ENCODE results near the gene SH3PXD2B. TPM values are rescaled to one million over a fixed set of nuclear protein-coding genes. Genes with fewer than 3 reads are reported as not detected.

Gene SH3PXD2B
- total RNA-seq, 1 experiment from 2014 or later = 27.5 TPM

GRCh38 chr5:172453206-172453985, 929 bp downstream of the SH3PXD2B start:
- TSS peak; percentile 67 for BruUV-seq (replicated peaks)
- Histone ChIP-seq H3K4me2 (ENCODE audit: low read length) (peak overlapping the region; percentile 99), H3K9ac (ENCODE audit: low read length) (peak overlapping the region; percentile 87), H2AFZ (ENCODE audit: low read depth, low read length, poor library complexity, severe bottlenecking) (no peak overlapping the region), H3K79me2 (ENCODE audit: insufficient read depth, low read length) (peaks cover 44% of the 10 kb centered on the region), H3K9me3 (ENCODE audit: control insufficient read depth in 1 of 2, insufficient read depth in 1 of 2, low read depth in 1 of 2, low read length in 2 of 2) (no peaks in the 10 kb centered on the region), H4K20me1 (ENCODE audit: insufficient read depth) (no peaks in the 10 kb centered on the region), H3K4me3 (replicated peaks in 1 of 2; ENCODE audit: low read depth in 1 of 2, low read length in 2 of 2) (peak overlapping the region; percentile 68 to 94), H3K27ac (ENCODE audit: low read depth, low read length) (peak overlapping the region; percentile 60), H3K9me2 (ENCODE audit: insufficient read depth) (no peaks in the 10 kb centered on the region), H3K27me3 (ENCODE audit: insufficient read depth, low read length) (no peaks in the 10 kb centered on the region), H3K36me3 (ENCODE audit: control insufficient read depth in 1 of 2, insufficient read depth in 2 of 2, low read length in 2 of 2) (peaks cover 0 to 5% of the 10 kb centered on the region in 2 experiments; a peak in 1 of 4 replicates), H3K4me1 (ENCODE audit: control insufficient read depth in 1 of 2, insufficient read depth in 2 of 2, low read length in 2 of 2) (peaks cover 12 to 44% of the 10 kb centered on the region in 2 experiments)
- DNase-seq (ENCODE audit: low read depth, low spot score) (peak; percentile 24), ATAC-seq (peak; percentile 46)
- CTCF ChIA-PET = interaction anchor here (1.2 to 3.1 kb wide), 5 partner anchors 8 to 188 kb away, joined by 3 to 22 read pairs (median 4); partner anchors contain the start of gene NEURL1B
- POLR2A ChIA-PET = interaction anchor here (1.2 kb wide), 1 partner anchor 9 kb away, joined by 4 read pairs; no protein-coding TSS in a partner anchor
- TF ChIP-seq ZFX (IDR thresholded peaks at IDR 0.05) (peak; percentile 26; the same call in 1 of the 2 replicates), CTCF (IDR thresholded peaks at IDR 0.05 in 2 of 3, conservative IDR thresholded peaks at IDR 0.05 in 1 of 3; ENCODE audit: borderline replicate concordance in 1 of 3, insufficient read depth in 1 of 3, low read depth in 2 of 3, low read length in 2 of 3) (peak in 2 of 3 experiments; percentile 44 to 60; a peak in 4 of 6 replicates), SRF (IDR thresholded peaks at IDR 0.05; ENCODE audit: low read depth) (no peak), CEBPB (IDR thresholded peaks at IDR 0.05; ENCODE audit: low read depth) (no peak), MAX (IDR thresholded peaks at IDR 0.05) (no peak), SIN3A (IDR thresholded peaks at IDR 0.05; ENCODE audit: low read depth) (no peak), ELF1 (IDR thresholded peaks at IDR 0.05; ENCODE audit: borderline replicate concordance, low read depth) (no peak), ZNF274 (IDR thresholded peaks at IDR 0.05; ENCODE audit: low read depth, low read length) (no peak), YY1 (IDR thresholded peaks at IDR 0.05; ENCODE audit: extremely low read depth, insufficient replicate concordance, low read depth, low read length) (no peak), POLR2AphosphoS5 (IDR thresholded peaks at IDR 0.05; ENCODE audit: low read depth, low read length) (no peak), EZH2phosphoT487 (IDR thresholded peaks at IDR 0.05; ENCODE audit: borderline replicate concordance) (no peak), FOSL1 (IDR thresholded peaks at IDR 0.05; ENCODE audit: low read depth) (no peak), ZBTB33 (IDR thresholded peaks at IDR 0.05; ENCODE audit: extremely low read depth, insufficient replicate concordance, low read length) (no peak)
- intact Hi-C loops (cut with micrococcal nuclease) = loop anchor here (5.0 to 10.0 kb wide), 2 partner anchors 269 to 541 kb away; partner anchors contain the start of gene STK10
- RAD21 ChIA-PET (ENCODE audit: low non-redundant PET in 1 of 2, low total read pairs in 2 of 2, uncharacterized antibody in 2 of 2, unreplicated experiment in 2 of 2) = no interaction called here

Measured in HCT116 (cell line).